Astrocyte of the spinal cord (primary cell): ENCODE data around the gene NXPH3.

ENCODE experiments used
- DNase-seq: peaks from one replicate; pipeline ENCODE4 v3.0.0; 2011; ENCODE audit warnings: low read depth, low spot score
- H3K4me3 ChIP-seq: 2 replicates; pipeline ENCODE4 v1.5.1; 2011; ENCODE audit warnings: low read depth, mild to moderate bottlenecking, low read length, moderate library complexity
- CTCF ChIP-seq: IDR thresholded peaks from 2 replicates; pipeline ENCODE4 v1.5.1; 2012; ENCODE audit warnings: low read depth, mild to moderate bottlenecking, low read length, inconsistent platforms
- in situ Hi-C: cut with HindIII; loops from 2 replicates; pipeline ENCODE4 v1.10.0; 2017; ENCODE audit warnings: low sequenced_read_pairs

NXPH3 gene

GRCh38 chr17:49583889-49584288 lies 8.2 kb downstream of the NXPH3 start:
- no peak for DNase-seq
- TF ChIP-seq CTCF, result no peak
- in situ Hi-C loops, result no loop called here
- H3K4me3 ChIP-seq, result no peak overlapping the region

- TF ChIP-seq CTCF, result peak; percentile 13
- DNase-seq, result no peak
- in situ Hi-C loops, result no loop called here
- H3K4me3 ChIP-seq, result no peak overlapping the region
Measured at GRCh38 chr17:49585422-49586027, 9.9 kb downstream of the NXPH3 start.

GRCh38 chr17:49587366-49588073 lies 11.8 kb downstream of the NXPH3 start:
- H3K4me3 ChIP-seq, result no peak overlapping the region
- TF ChIP-seq CTCF, result no peak
- in situ Hi-C loops, result no loop called here
- DNase-seq, result no peak

- H3K4me3 ChIP-seq, result no peak overlapping the region
- in situ Hi-C loops, result no loop called here
- DNase-seq, result no peak
- no peak for TF ChIP-seq CTCF
Measured at GRCh38 chr17:49588312-49588711, 12.6 kb downstream of the NXPH3 start.

GRCh38 chr17:49588726-49589576 lies 13.3 kb downstream of the NXPH3 start:
- no peak overlapping the region for H3K4me3 ChIP-seq
- in situ Hi-C loops, result no loop called here
- DNase-seq, result no peak
- TF ChIP-seq CTCF, result no peak

- in situ Hi-C loops, result no loop called here
- no peak for DNase-seq
- no peak overlapping the region for H3K4me3 ChIP-seq
- no peak for TF ChIP-seq CTCF
Measured at GRCh38 chr17:49589577-49589927, 13.9 kb downstream of the NXPH3 start.
